ENCODE data around the gene GP9.

DNA sequence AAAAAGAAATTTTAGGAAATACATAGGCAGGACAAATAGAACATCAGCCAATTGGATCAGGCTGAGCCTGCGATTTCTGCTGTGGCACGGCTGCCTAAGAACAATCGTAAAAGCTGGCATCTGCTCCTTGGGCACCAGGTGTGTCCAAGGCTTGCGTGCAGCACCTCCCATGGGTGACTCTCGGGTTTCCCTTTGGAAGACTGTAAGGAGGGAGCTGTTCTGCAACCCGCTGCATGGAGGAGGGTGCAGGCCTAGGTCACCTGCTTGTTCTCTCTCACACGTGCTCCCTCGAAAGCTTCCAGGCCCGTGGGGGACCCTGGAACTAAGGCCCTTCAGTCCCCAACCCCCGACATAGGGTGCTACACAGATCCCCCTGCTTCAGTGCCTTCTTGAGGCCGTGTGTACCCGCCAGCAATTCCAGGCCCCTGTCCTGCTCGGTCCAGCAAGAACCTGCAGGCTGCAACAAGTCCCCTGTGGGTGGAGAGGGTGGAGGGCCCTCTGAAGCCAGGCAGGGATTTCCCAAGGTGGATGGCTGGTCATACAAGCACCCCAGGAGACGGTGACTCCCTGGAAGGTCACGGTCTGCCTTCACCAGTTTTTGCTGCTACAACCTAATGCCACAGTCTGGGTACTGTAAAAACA lies 3.4 kb downstream of the GP9 start:
- TF ChIP-seq, protein P1, sequence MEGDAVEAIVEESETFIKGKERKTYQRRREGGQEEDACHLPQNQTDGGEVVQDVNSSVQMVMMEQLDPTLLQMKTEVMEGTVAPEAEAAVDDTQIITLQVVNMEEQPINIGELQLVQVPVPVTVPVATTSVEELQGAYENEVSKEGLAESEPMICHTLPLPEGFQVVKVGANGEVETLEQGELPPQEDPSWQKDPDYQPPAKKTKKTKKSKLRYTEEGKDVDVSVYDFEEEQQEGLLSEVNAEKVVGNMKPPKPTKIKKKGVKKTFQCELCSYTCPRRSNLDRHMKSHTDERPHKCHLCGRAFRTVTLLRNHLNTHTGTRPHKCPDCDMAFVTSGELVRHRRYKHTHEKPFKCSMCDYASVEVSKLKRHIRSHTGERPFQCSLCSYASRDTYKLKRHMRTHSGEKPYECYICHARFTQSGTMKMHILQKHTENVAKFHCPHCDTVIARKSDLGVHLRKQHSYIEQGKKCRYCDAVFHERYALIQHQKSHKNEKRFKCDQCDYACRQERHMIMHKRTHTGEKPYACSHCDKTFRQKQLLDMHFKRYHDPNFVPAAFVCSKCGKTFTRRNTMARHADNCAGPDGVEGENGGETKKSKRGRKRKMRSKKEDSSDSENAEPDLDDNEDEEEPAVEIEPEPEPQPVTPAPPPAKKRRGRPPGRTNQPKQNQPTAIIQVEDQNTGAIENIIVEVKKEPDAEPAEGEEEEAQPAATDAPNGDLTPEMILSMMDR (IDR thresholded peaks at IDR 0.05), result no peak
- TF ChIP-seq POLR2AphosphoS5 (IDR thresholded peaks at IDR 0.05; ENCODE audit: insufficient read depth in 1 of 2, low read depth in 1 of 2) (no peak), POLR2A (IDR thresholded peaks at IDR 0.05) (no peak)

Data from vagina (tissue), 2 donors.